Astrocyte (in vitro differentiated cells and primary cell): ENCODE data around the gene ALPL. TPM values are rescaled to one million over a fixed set of nuclear protein-coding genes. Genes with fewer than 3 reads are reported as not detected.

Source experiments
- DNase-seq: peaks from one replicate; pipeline ENCODE4 v3.0.0-alpha.2; 2010; ENCODE audit warnings: low read depth
- FAIRE-seq: peaks from 2 replicates; lab custom pipeline; 2011; peaks lifted over from hg19 to GRCh38; lab: Jason Lieb, UNC
- H2AFZ ChIP-seq: 2 replicates; pipeline ENCODE4 v1.6.0; 2012; ENCODE audit warnings: low read depth, low read length, inconsistent platforms
- H3K27ac ChIP-seq: 2 replicates; pipeline ENCODE4 v1.5.1; 2011; ENCODE audit warnings: low read depth, low read length, inconsistent platforms
- H3K27me3 ChIP-seq: 2 replicates; pipeline ENCODE4 v1.6.0; 2011; ENCODE audit warnings: low read length, inconsistent platforms; ENCODE audit not compliant: insufficient read depth
- H3K36me3 ChIP-seq: 2 replicates; pipeline ENCODE4 v1.5.1; 2011; ENCODE audit warnings: low read length, inconsistent platforms; ENCODE audit not compliant: insufficient read depth
- H3K4me1 ChIP-seq: 2 replicates; pipeline ENCODE4 v1.5.1; 2011; ENCODE audit warnings: low read length, inconsistent platforms; ENCODE audit not compliant: insufficient read depth
- H3K4me2 ChIP-seq: 2 replicates; pipeline ENCODE4 v1.6.0; 2012; ENCODE audit warnings: low read length, inconsistent platforms
- H3K4me3 ChIP-seq: 2 replicates; pipeline ENCODE4 v1.5.1; 2011; ENCODE audit warnings: low read depth, mild to moderate bottlenecking, low read length, inconsistent platforms; ENCODE audit not compliant: insufficient read depth
- H3K79me2 ChIP-seq: 2 replicates; pipeline ENCODE4 v1.6.0; 2012; ENCODE audit warnings: mild to moderate bottlenecking, low read length, inconsistent platforms; ENCODE audit not compliant: insufficient read depth
- H3K9ac ChIP-seq: 2 replicates; pipeline ENCODE4 v1.6.0; 2012; ENCODE audit warnings: mild to moderate bottlenecking, low read length, inconsistent platforms
- H3K9me3 ChIP-seq: 2 replicates; pipeline ENCODE4 v1.5.1; 2012; ENCODE audit warnings: low read depth, mild to moderate bottlenecking, low read length, inconsistent platforms; ENCODE audit not compliant: insufficient read depth
- H4K20me1 ChIP-seq: 2 replicates; pipeline ENCODE4 v1.6.0; 2012; ENCODE audit warnings: low read length, inconsistent platforms; ENCODE audit not compliant: insufficient read depth
- H3K27ac Mint-ChIP-seq: one replicate; pipeline ENCODE4 v1.8.0; 2021; ENCODE audit warnings: mild to moderate bottlenecking, mixed read lengths; ENCODE audit not compliant: unreplicated experiment
- H3K27me3 Mint-ChIP-seq: one replicate; pipeline ENCODE4 v1.8.0; 2021; ENCODE audit warnings: low read depth, mixed read lengths; ENCODE audit not compliant: unreplicated experiment
- H3K36me3 Mint-ChIP-seq: one replicate; pipeline ENCODE4 v1.8.0; 2021; ENCODE audit warnings: low read depth, mixed read lengths; ENCODE audit not compliant: unreplicated experiment
- H3K4me1 Mint-ChIP-seq: one replicate; pipeline ENCODE4 v1.8.0; 2021; ENCODE audit warnings: low read depth, mixed read lengths; ENCODE audit not compliant: unreplicated experiment
- H3K4me3 Mint-ChIP-seq: one replicate; pipeline ENCODE4 v1.8.0; 2021; ENCODE audit warnings: mild to moderate bottlenecking, moderate library complexity, mixed read lengths; ENCODE audit not compliant: unreplicated experiment
- H3K9me3 Mint-ChIP-seq: one replicate; pipeline ENCODE4 v1.8.0; 2021; ENCODE audit warnings: mild to moderate bottlenecking, mixed read lengths; ENCODE audit not compliant: unreplicated experiment
- CTCF ChIP-seq: IDR thresholded peaks from 2 replicates; pipeline ENCODE4 v1.5.1; 2011; ENCODE audit warnings: low read depth, mild to moderate bottlenecking, inconsistent platforms, low read length, moderate library complexity; ENCODE audit not compliant: insufficient read depth
- EZH2 ChIP-seq: IDR thresholded peaks from 2 replicates; pipeline ENCODE4 v1.6.1; 2012; ENCODE audit warnings: mild to moderate bottlenecking, low read length, inconsistent platforms; ENCODE audit not compliant: insufficient read depth
- total RNA-seq: library from RNA; stranded (reverse); gene quantifications from 2 replicates; pipeline ENCODE4 v1.2.1, GENCODE V29; 2021

ALPL gene
- total RNA-seq, 1 donor from 2014 or later = 24.3 TPM

DNA sequence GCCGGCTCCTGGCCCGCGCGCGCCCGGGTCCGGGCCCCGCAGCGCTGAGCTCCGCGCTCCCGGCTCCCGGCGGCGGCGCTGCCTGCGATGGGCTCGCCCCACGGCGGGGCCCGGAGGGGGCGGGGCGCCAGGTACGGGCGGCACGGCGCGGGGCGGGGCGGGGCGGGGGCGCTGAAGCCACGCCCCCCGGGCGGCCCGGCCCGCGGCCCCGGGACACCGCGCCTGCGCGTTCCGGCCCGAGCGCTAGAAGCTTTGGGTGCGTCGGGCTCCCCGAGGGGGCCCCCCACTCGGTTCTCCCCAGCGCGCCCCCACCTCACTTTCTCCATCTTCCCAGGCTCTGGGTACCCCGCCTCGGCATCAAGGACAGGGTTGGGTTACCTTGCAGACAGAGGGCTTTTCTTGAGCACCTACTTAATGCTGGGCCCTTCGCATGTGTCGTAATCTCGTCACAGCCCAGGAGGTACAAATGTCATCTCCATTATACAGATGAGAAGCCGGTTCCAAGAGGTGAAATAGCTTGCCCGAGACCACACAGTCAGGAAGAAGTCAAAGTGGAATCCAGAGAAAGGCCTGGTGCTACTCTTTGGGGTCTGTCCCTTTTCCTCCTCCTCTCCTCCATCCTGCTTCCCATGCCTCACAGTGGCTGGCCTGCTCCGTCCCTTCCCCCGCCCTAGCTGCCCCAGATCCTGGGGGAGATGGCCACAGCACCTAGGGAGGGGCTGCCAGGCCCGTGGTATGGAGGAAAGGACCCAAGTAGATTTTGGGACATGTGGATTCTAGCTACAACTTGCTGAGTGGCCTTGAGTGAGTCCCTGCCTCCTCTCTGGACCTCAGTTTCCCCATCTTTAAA lies 113.5 kb downstream of the ALPL start:
- H3K4me3 ChIP-seq = peak overlapping the region; percentile 49
- no peaks in the 10 kb centered on the region for H3K36me3 ChIP-seq
- Mint-ChIP-seq H3K4me3 (peak overlapping the region; percentile 84), H3K27ac (no peak overlapping the region), H3K27me3 (peaks cover 36% of the 10 kb centered on the region), H3K36me3 (peaks cover 8% of the 10 kb centered on the region), H3K9me3 (no peaks in the 10 kb centered on the region), H3K4me1 (peaks cover 2% of the 10 kb centered on the region)
- H2AFZ ChIP-seq = peak overlapping the region; percentile 75
- peaks cover 5% of the 10 kb centered on the region for H4K20me1 ChIP-seq
- H3K27me3 ChIP-seq = peaks cover 13% of the 10 kb centered on the region
- FAIRE-seq = no peak
- H3K4me1 ChIP-seq = no peaks in the 10 kb centered on the region
- no peaks in the 10 kb centered on the region for H3K79me2 ChIP-seq
- H3K9ac ChIP-seq = no peak overlapping the region
- no peak overlapping the region for H3K27ac ChIP-seq
- H3K4me2 ChIP-seq = peak overlapping the region; percentile 79
- no peaks in the 10 kb centered on the region for H3K9me3 ChIP-seq
- TF ChIP-seq CTCF (no peak), EZH2 (no peak)
- no peak for DNase-seq

DNA sequence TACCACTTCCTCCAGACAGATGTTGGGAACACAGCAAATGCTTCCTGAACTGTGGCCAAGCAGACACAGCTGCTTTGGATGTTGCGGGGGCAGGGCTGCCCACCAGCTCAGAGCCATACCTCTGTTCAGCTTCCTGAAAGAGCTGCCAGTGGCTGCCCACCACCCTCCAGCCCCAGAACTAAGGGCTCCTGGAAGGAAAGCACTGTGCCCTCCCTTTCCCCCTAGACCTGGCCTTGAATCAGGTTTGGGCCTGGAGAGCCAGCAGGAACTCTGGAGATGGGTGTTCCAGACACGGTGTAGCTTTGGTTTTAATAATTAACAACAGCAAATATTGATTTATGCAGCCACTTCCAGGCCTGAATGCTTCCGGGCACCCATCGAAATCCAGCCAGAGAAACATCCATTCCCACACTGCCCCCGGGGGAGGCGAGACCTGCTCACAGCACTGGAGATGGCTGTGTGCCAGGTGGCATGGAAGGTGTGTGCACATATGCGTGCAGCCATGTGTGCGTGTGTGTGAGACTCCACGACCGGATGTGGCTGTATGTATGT lies 114.3 kb downstream of the ALPL start:
- TF ChIP-seq EZH2 (no peak), CTCF (no peak)
- peaks cover 8% of the 10 kb centered on the region for H3K36me3 Mint-ChIP-seq
- H3K79me2 ChIP-seq = no peaks in the 10 kb centered on the region
- H2AFZ ChIP-seq = no peak overlapping the region
- no peaks in the 10 kb centered on the region for H3K36me3 ChIP-seq
- no peak overlapping the region for H3K4me3 ChIP-seq
- H3K9me3 ChIP-seq = no peaks in the 10 kb centered on the region
- no peaks in the 10 kb centered on the region for H3K4me1 ChIP-seq
- peaks cover 2% of the 10 kb centered on the region for H3K4me1 Mint-ChIP-seq
- H3K27ac Mint-ChIP-seq = no peak overlapping the region
- peaks cover 5% of the 10 kb centered on the region for H4K20me1 ChIP-seq
- peak overlapping the region; percentile 54 for H3K4me3 Mint-ChIP-seq
- no peak overlapping the region for H3K9ac ChIP-seq
- FAIRE-seq (no peak), DNase-seq (no peak)
- H3K27me3 ChIP-seq = peaks cover 13% of the 10 kb centered on the region
- H3K9me3 Mint-ChIP-seq = no peaks in the 10 kb centered on the region
- H3K4me2 ChIP-seq = no peak overlapping the region
- H3K27ac ChIP-seq = no peak overlapping the region
- peaks cover 33% of the 10 kb centered on the region for H3K27me3 Mint-ChIP-seq
